Neural crest cell (in vitro differentiated cells): ENCODE data around the gene ERN1. TPM values are rescaled to one million over a fixed set of nuclear protein-coding genes. Genes with fewer than 3 reads are reported as not detected.
"Not testable (repeated sequence)": the region's sequence is repeated elsewhere in the genome, so short reads cannot be mapped to it uniquely, and the experiment has no call there.

ENCODE experiments used
- DNase-seq: peaks from one replicate; pipeline ENCODE4 v3.0.0; 2021; ENCODE audit warnings: low read depth, mixed read lengths, low spot score
- H3K27ac Mint-ChIP-seq: one replicate; pipeline ENCODE4 v1.8.0; 2021; ENCODE audit warnings: mild to moderate bottlenecking, mixed read lengths; ENCODE audit not compliant: unreplicated experiment
- H3K27me3 Mint-ChIP-seq: 2 replicates; pipeline ENCODE4 v1.8.0; 2021; ENCODE audit warnings: low read depth, mild to moderate bottlenecking, mixed read lengths
- H3K36me3 Mint-ChIP-seq: 2 replicates; pipeline ENCODE4 v1.8.0; 2021; ENCODE audit warnings: low read depth, mild to moderate bottlenecking, mixed read lengths
- H3K4me1 Mint-ChIP-seq: 2 replicates; pipeline ENCODE4 v1.8.0; 2021; ENCODE audit warnings: mixed read lengths
- H3K4me3 Mint-ChIP-seq: one replicate; pipeline ENCODE4 v1.8.0; 2021; ENCODE audit warnings: mild to moderate bottlenecking, mixed read lengths
- H3K9me3 Mint-ChIP-seq: 2 replicates; pipeline ENCODE4 v1.8.0; 2021; ENCODE audit warnings: mixed read lengths
- total RNA-seq: library from RNA; stranded (reverse); gene quantifications from 2 replicates; pipeline ENCODE4 v1.2.1, GENCODE V29; 2021
- TF ChIP-seq, protein P1 (sequence below): fragments of 200-600 bp; sonication (generic); conservative IDR thresholded peaks from 2 replicates; pipeline ENCODE4 v1.5.0; 2021; ENCODE audit warnings: antibody characterized with exemption, mild to moderate bottlenecking

Gene ERN1
- total RNA-seq, 1 donor from 2014 or later, result 8.5 TPM

DNA sequence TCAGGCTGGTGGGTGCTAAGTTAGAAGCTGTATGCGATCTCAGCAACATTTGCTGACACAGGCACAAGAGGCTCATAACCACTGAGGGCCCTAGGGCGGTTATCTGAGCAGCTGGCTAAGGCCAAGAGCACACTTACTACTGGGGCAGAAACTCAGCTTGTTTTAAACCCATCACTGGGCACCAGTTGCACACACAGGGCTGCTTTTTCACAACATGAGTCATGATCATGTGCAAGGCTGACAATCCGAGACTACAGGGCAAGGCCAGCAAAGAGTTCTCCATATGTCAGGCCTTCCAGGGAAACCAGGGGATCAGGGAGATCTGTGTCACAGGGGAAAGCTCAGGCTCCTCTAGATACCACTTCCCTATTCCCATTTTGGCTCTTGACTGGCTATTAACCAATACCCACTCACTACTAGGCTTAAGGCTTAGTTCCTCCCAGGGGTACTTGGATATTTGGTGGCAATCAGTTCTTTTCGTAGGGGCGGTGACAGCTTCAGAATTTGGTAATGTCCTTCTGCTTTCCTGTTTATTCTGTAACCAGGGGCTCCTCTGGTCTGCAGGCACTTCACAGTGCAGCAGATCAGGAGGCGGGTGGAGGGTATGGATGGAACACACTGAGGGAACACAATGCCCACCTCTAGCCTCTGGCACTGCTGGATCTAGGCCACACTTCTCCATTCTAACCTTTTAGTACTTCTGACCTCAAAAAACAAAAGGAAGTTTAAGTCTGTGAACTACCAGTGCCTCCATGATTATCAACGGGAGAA is 44.9 kb upstream of the ERN1 start:
- no peak for DNase-seq
- TF ChIP-seq, protein P1, sequence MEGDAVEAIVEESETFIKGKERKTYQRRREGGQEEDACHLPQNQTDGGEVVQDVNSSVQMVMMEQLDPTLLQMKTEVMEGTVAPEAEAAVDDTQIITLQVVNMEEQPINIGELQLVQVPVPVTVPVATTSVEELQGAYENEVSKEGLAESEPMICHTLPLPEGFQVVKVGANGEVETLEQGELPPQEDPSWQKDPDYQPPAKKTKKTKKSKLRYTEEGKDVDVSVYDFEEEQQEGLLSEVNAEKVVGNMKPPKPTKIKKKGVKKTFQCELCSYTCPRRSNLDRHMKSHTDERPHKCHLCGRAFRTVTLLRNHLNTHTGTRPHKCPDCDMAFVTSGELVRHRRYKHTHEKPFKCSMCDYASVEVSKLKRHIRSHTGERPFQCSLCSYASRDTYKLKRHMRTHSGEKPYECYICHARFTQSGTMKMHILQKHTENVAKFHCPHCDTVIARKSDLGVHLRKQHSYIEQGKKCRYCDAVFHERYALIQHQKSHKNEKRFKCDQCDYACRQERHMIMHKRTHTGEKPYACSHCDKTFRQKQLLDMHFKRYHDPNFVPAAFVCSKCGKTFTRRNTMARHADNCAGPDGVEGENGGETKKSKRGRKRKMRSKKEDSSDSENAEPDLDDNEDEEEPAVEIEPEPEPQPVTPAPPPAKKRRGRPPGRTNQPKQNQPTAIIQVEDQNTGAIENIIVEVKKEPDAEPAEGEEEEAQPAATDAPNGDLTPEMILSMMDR, result no peak
- H3K36me3 Mint-ChIP-seq, result peaks cover 19% of the 10 kb centered on the region
- no peaks in the 10 kb centered on the region for H3K9me3 Mint-ChIP-seq
- H3K27ac Mint-ChIP-seq, result peak overlapping the region; percentile 71
- H3K4me1 Mint-ChIP-seq, result no peaks in the 10 kb centered on the region
- H3K4me3 Mint-ChIP-seq, result no peak overlapping the region
- H3K27me3 Mint-ChIP-seq, result no peaks in the 10 kb centered on the region

DNA sequence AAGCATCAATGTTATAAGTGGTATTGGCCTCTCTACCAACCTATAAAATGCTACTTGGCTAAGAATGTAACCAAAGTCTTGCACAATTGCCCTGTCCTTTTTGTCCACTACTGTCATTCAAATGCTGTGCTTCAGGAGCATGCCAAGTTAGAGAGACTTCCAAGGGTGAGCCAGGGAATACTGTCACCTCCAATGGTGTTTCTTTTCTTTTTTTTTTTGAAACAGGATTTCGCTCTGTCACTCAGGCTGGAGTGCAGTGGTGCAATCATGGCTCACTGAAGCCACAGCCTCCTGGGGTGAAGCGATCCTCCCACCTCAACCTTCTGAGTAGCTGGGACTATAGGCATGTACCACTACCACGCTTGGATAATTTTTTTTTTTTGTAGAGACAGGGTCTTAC is 43.7 kb upstream of the ERN1 start:
- TF ChIP-seq, protein P1, result no peak
- Mint-ChIP-seq H3K9me3 (no peaks in the 10 kb centered on the region), H3K4me3 (no peak overlapping the region), H3K27me3 (no peaks in the 10 kb centered on the region), H3K27ac (peak overlapping the region; percentile 57), H3K36me3 (peaks cover 17% of the 10 kb centered on the region), H3K4me1 (no peaks in the 10 kb centered on the region)
- no peak for DNase-seq

DNA sequence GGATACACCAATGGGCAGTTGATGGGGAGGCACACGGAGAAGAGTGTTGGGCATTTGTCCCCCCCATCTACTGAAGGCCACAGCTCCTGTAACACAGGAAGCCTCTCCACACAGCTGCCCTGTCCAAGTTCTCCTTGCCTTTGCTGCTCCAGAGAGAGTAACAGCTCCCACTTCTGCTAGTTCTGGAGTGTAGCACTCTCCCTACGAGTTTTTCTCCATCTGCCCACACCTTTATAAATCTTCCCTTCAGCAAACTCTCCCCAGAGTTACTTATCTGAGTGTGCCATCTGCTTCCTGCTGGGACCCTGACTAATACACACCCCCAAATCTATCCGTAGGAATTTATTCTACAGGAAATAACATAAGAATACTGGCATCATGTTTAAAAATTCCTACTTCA is 42.6 kb upstream of the ERN1 start:
- Mint-ChIP-seq H3K9me3 (no peaks in the 10 kb centered on the region), H3K4me3 (no peak overlapping the region), H3K27ac (no peak overlapping the region), H3K4me1 (no peaks in the 10 kb centered on the region), H3K27me3 (no peaks in the 10 kb centered on the region), H3K36me3 (peaks cover 14% of the 10 kb centered on the region)
- TF ChIP-seq, protein P1, result no peak
- no peak for DNase-seq

DNA sequence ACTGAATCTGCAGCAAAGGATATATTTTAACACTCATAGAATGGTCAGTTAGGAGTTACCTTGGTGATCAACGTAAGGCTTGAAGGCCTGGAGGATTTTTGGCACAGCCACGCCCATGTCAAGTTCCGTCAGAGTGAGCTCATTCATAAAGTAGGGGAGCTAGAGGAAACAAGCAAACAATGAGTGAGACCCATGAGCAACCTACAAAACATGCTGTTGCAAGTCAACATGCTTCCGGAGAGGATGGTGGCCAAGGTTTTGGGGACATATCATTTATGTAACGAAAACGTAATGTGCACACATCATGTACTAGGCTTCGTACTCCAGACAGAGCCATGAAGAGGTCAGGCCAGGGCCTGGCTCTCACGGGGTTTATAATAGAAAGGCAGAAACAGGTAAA is 41.1 kb upstream of the ERN1 start:
- Mint-ChIP-seq H3K9me3 (no peaks in the 10 kb centered on the region), H3K36me3 (peaks cover 14% of the 10 kb centered on the region), H3K27ac (no peak overlapping the region), H3K4me1 (no peaks in the 10 kb centered on the region), H3K4me3 (no peak overlapping the region), H3K27me3 (no peaks in the 10 kb centered on the region)
- no peak for DNase-seq
- TF ChIP-seq, protein P1, result no peak

DNA sequence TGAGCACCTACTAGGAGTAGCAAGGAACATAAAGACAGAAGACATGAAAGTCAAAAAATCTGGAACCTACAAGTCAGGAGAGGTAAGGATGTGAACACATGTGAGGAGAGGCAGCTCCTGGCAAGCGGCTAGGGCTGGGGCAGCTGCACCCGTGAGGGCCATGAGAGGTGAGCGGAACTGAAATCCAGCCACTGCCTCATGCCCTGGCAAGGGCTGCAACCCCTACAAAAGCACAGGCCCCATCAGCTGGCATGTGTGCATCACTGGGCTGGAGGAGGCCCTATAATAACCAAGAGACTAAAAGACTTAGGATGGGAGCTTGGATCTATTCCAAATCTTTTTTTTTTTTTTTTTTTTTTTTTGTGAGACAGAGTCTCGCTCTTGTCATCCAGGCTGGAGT is 40.3 kb upstream of the ERN1 start:
- Mint-ChIP-seq H3K4me1 (no peaks in the 10 kb centered on the region), H3K9me3 (no peaks in the 10 kb centered on the region), H3K36me3 (peaks cover 14% of the 10 kb centered on the region), H3K27me3 (no peaks in the 10 kb centered on the region), H3K4me3 (no peak overlapping the region), H3K27ac (no peak overlapping the region)
- no peak for DNase-seq
- TF ChIP-seq, protein P1, result no peak

DNA sequence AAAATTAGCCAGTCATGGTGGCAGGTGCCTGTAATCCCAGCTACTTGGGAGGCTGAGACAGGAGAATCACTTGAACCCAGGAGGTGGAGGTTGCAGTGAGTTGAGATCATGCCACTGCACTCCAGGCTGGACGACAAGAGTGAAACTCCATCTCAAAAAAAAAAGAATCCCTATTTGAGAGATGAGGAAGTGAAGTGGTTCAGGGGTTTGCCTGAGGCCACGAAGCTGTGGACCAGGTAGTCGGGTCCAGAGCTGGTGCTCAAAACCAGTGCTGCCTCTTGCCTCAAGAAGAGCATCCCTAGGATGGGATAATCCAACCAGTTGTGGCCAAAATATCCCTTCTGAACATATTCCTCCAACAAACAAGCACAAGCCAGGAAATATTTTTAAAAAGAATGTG is 37.7 kb upstream of the ERN1 start:
- not testable (repeated sequence) for H3K27ac Mint-ChIP-seq
- H3K36me3 Mint-ChIP-seq, result peaks cover 11% of the 10 kb centered on the region

More for the DNA sequence above, 37.7 kb upstream of the ERN1 start:
- not testable (repeated sequence) for DNase-seq, H3K9me3 Mint-ChIP-seq, H3K27me3 Mint-ChIP-seq, H3K4me3 Mint-ChIP-seq, H3K4me1 Mint-ChIP-seq
